Osteocyte (in vitro differentiated cells): ENCODE measurements around the gene ANKRD33. TPM values are rescaled to one million over a fixed set of nuclear protein-coding genes. Genes with fewer than 3 reads are reported as not detected.

Source experiments
- DNase-seq: peaks from one replicate; pipeline ENCODE4 v3.0.0; 2021; ENCODE audit warnings: mixed read lengths; ENCODE audit not compliant: unreplicated experiment; ENCODE audit errors: extremely low spot score
- H3K27ac Mint-ChIP-seq: one replicate; pipeline ENCODE4 v1.8.0; 2021; ENCODE audit warnings: mild to moderate bottlenecking, mixed read lengths; ENCODE audit not compliant: unreplicated experiment
- H3K27me3 Mint-ChIP-seq: one replicate; pipeline ENCODE4 v1.8.0; 2021; ENCODE audit warnings: mixed read lengths; ENCODE audit not compliant: unreplicated experiment
- H3K36me3 Mint-ChIP-seq: one replicate; pipeline ENCODE4 v1.8.0; 2021; ENCODE audit warnings: mixed read lengths; ENCODE audit not compliant: unreplicated experiment
- H3K4me1 Mint-ChIP-seq: one replicate; pipeline ENCODE4 v1.8.0; 2021; ENCODE audit warnings: mixed read lengths; ENCODE audit not compliant: unreplicated experiment
- H3K4me3 Mint-ChIP-seq: one replicate; pipeline ENCODE4 v1.8.0; 2021; ENCODE audit warnings: mild to moderate bottlenecking, moderate library complexity, mixed read lengths; ENCODE audit not compliant: unreplicated experiment
- H3K9me3 Mint-ChIP-seq: one replicate; pipeline ENCODE4 v1.8.0; 2021; ENCODE audit warnings: mixed read lengths; ENCODE audit not compliant: unreplicated experiment
- CTCF ChIP-seq: fragments of 200-600 bp; sonication (generic); IDR thresholded peaks from 2 replicates; pipeline ENCODE4 v1.5.0; 2021; ENCODE audit warnings: antibody characterized with exemption, mild to moderate bottlenecking, moderate library complexity
- total RNA-seq: library from RNA; stranded (reverse); gene quantifications from 2 replicates; pipeline ENCODE4 v1.2.1, GENCODE V29; 2021

Gene ANKRD33
- total RNA-seq, 1 donor from 2014 or later, result not detected

- no peak for TF ChIP-seq CTCF
- no peak for DNase-seq
- H3K36me3 Mint-ChIP-seq, result no peaks in the 10 kb centered on the region
- H3K4me1 Mint-ChIP-seq, result peaks cover 31% of the 10 kb centered on the region
- no peak overlapping the region for H3K27ac Mint-ChIP-seq
- no peak overlapping the region for H3K4me3 Mint-ChIP-seq
- peaks cover 5% of the 10 kb centered on the region for H3K27me3 Mint-ChIP-seq
- no peaks in the 10 kb centered on the region for H3K9me3 Mint-ChIP-seq
Measured at GRCh38 chr12:51871126-51871525, 16.8 kb upstream of the ANKRD33 start.

GRCh38 chr12:51871918-51872688 is 15.8 kb upstream of the ANKRD33 start:
- no peaks in the 10 kb centered on the region for H3K9me3 Mint-ChIP-seq
- H3K27ac Mint-ChIP-seq, result no peak overlapping the region
- peaks cover 28% of the 10 kb centered on the region for H3K4me1 Mint-ChIP-seq
- no peaks in the 10 kb centered on the region for H3K36me3 Mint-ChIP-seq
- H3K4me3 Mint-ChIP-seq, result no peak overlapping the region
- peaks cover 5% of the 10 kb centered on the region for H3K27me3 Mint-ChIP-seq
- no peak for DNase-seq
- TF ChIP-seq CTCF, result no peak

GRCh38 chr12:51872689-51872981 is 15.3 kb upstream of the ANKRD33 start:
- Mint-ChIP-seq H3K27me3 (peaks cover 5% of the 10 kb centered on the region), H3K36me3 (no peaks in the 10 kb centered on the region)

GRCh38 chr12:51873251-51873994 is 14.5 kb upstream of the ANKRD33 start:
- TF ChIP-seq CTCF, result no peak
- Mint-ChIP-seq H3K4me3 (no peak overlapping the region), H3K9me3 (no peaks in the 10 kb centered on the region), H3K4me1 (peaks cover 22% of the 10 kb centered on the region), H3K27me3 (peaks cover 4% of the 10 kb centered on the region), H3K27ac (no peak overlapping the region), H3K36me3 (no peaks in the 10 kb centered on the region)
- DNase-seq, result no peak

More at GRCh38 chr12:51872689-51872981, 15.3 kb upstream of the ANKRD33 start:
- Mint-ChIP-seq H3K4me1 (peaks cover 27% of the 10 kb centered on the region), H3K4me3 (no peak overlapping the region), H3K9me3 (no peaks in the 10 kb centered on the region), H3K27ac (no peak overlapping the region)
- TF ChIP-seq CTCF, result no peak
- no peak for DNase-seq

GRCh38 chr12:51874000-51874399 is 13.9 kb upstream of the ANKRD33 start:
- peaks cover 16% of the 10 kb centered on the region for H3K4me1 Mint-ChIP-seq
- no peak for DNase-seq
- no peak overlapping the region for H3K27ac Mint-ChIP-seq

More at GRCh38 chr12:51874000-51874399, 13.9 kb upstream of the ANKRD33 start:
- H3K27me3 Mint-ChIP-seq, result no peaks in the 10 kb centered on the region
- no peak overlapping the region for H3K4me3 Mint-ChIP-seq
- no peaks in the 10 kb centered on the region for H3K9me3 Mint-ChIP-seq
- H3K36me3 Mint-ChIP-seq, result no peaks in the 10 kb centered on the region
- TF ChIP-seq CTCF, result no peak
